HUES6 (cell line): ENCODE measurements around the gene TOMM20L.
"Not testable (repeated sequence)": the region's sequence is repeated elsewhere in the genome, so short reads cannot be mapped to it uniquely, and the experiment has no call there.

Experiments
- H3K27ac ChIP-seq: 2 replicates; pipeline ENCODE4 v1.7.0; 2013; ENCODE audit warnings: low read depth, mild to moderate bottlenecking, low read length, inconsistent platforms
- H3K27me3 ChIP-seq: 2 replicates; pipeline ENCODE4 v1.6.1; 2013; ENCODE audit warnings: low read length; ENCODE audit not compliant: control insufficient read depth, insufficient read depth
- H3K36me3 ChIP-seq: 2 replicates; pipeline ENCODE4 v1.6.1; 2013; ENCODE audit warnings: low read length; ENCODE audit not compliant: control insufficient read depth, insufficient read depth
- H3K4me1 ChIP-seq: 2 replicates; pipeline ENCODE4 v1.6.1; 2013; ENCODE audit warnings: low read length; ENCODE audit not compliant: control insufficient read depth, insufficient read depth
- H3K4me3 ChIP-seq: 2 replicates; pipeline ENCODE4 v1.5.1; 2013; ENCODE audit warnings: low read depth, low read length
- H3K9ac ChIP-seq: one replicate; pipeline ENCODE4 v1.6.1; 2013; ENCODE audit warnings: mild to moderate bottlenecking, low read length
- H3K9me3 ChIP-seq: 2 replicates; pipeline ENCODE4 v1.6.1; 2013; ENCODE audit warnings: low read depth, low read length; ENCODE audit not compliant: control insufficient read depth, insufficient read depth

The TOMM20L gene

GRCh38 chr14:58395812-58396788 lies at the start of gene TOMM20L:
Gene TOMM20L (plus strand): TSS chr14:58395930. CDS start chr14:58395958, 28 bp downstream.
- Histone ChIP-seq H3K36me3 (no peaks in the 10 kb centered on the region), H3K27me3 (peaks cover 19% of the 10 kb centered on the region), H3K27ac (no peak within 1 kb of the TSS), H3K9ac (peak within 1 kb of the TSS; percentile 89), H3K4me1 (peaks cover 10% of the 10 kb centered on the region; the same call in 1 of the 2 replicates), H3K9me3 (no peaks in the 10 kb centered on the region), H3K4me3 (peak within 1 kb of the TSS; percentile 64)

GRCh38 chr14:58353516-58354299 lies 42.0 kb upstream of the TOMM20L start:
- no peak overlapping the region for H3K4me3 ChIP-seq
- peaks cover 41% of the 10 kb centered on the region for H3K36me3 ChIP-seq
- no peaks in the 10 kb centered on the region for H3K27me3 ChIP-seq
- H3K9me3 ChIP-seq = no peaks in the 10 kb centered on the region
- H3K4me1 ChIP-seq = no peaks in the 10 kb centered on the region
- H3K27ac ChIP-seq = 0 out of 2 replicates have a peak overlapping the region, but pooled peaks have one; percentile 38
- H3K9ac ChIP-seq = no peak overlapping the region

GRCh38 chr14:58354808-58355207 lies 40.9 kb upstream of the TOMM20L start:
- Histone ChIP-seq H3K36me3 (peaks cover 41% of the 10 kb centered on the region), H3K27ac (no peak overlapping the region), H3K4me1 (no peaks in the 10 kb centered on the region), H3K4me3 (no peak overlapping the region), H3K27me3 (no peaks in the 10 kb centered on the region), H3K9ac (no peak overlapping the region), H3K9me3 (no peaks in the 10 kb centered on the region)

GRCh38 chr14:58356268-58356667 lies 39.5 kb upstream of the TOMM20L start:
- H3K4me1 ChIP-seq = no peaks in the 10 kb centered on the region
- H3K27ac ChIP-seq = no peak overlapping the region
- H3K9ac ChIP-seq = no peak overlapping the region
- no peaks in the 10 kb centered on the region for H3K27me3 ChIP-seq
- peaks cover 47% of the 10 kb centered on the region for H3K36me3 ChIP-seq
- H3K9me3 ChIP-seq = no peaks in the 10 kb centered on the region
- H3K4me3 ChIP-seq = no peak overlapping the region

GRCh38 chr14:58362272-58362671 lies 33.5 kb upstream of the TOMM20L start:
- H3K36me3 ChIP-seq = peaks cover 58% of the 10 kb centered on the region
- H3K4me1 ChIP-seq, H3K9me3 ChIP-seq, H3K9ac ChIP-seq, H3K27me3 ChIP-seq, H3K4me3 ChIP-seq, H3K27ac ChIP-seq: not testable (repeated sequence)

GRCh38 chr14:58362798-58363412 lies 32.8 kb upstream of the TOMM20L start:
- no peak overlapping the region for H3K4me3 ChIP-seq
- H3K4me1 ChIP-seq = no peaks in the 10 kb centered on the region
- no peak overlapping the region for H3K27ac ChIP-seq
- H3K9ac ChIP-seq = no peak overlapping the region
- no peaks in the 10 kb centered on the region for H3K9me3 ChIP-seq
- H3K27me3 ChIP-seq = no peaks in the 10 kb centered on the region
- H3K36me3 ChIP-seq = peaks cover 64% of the 10 kb centered on the region

- H3K36me3 ChIP-seq = peaks cover 66% of the 10 kb centered on the region
Observed at GRCh38 chr14:58364316-58364715, 31.4 kb upstream of the TOMM20L start.

GRCh38 chr14:58367296-58367695 lies 28.4 kb upstream of the TOMM20L start:
- no peaks in the 10 kb centered on the region for H3K4me1 ChIP-seq
- H3K4me3 ChIP-seq = no peak overlapping the region
- no peaks in the 10 kb centered on the region for H3K9me3 ChIP-seq
- H3K27me3 ChIP-seq = no peaks in the 10 kb centered on the region
- peaks cover 62% of the 10 kb centered on the region for H3K36me3 ChIP-seq
- H3K27ac ChIP-seq = no peak overlapping the region
- no peak overlapping the region for H3K9ac ChIP-seq

More at GRCh38 chr14:58364316-58364715, 31.4 kb upstream of the TOMM20L start:
- H3K4me3 ChIP-seq = no peak overlapping the region
- no peaks in the 10 kb centered on the region for H3K27me3 ChIP-seq
- H3K4me1 ChIP-seq = no peaks in the 10 kb centered on the region
- H3K9ac ChIP-seq = no peak overlapping the region
- H3K27ac ChIP-seq = no peak overlapping the region
- H3K9me3 ChIP-seq = no peaks in the 10 kb centered on the region

GRCh38 chr14:58368956-58369355 lies 26.8 kb upstream of the TOMM20L start:
- H3K36me3 ChIP-seq = peaks cover 60% of the 10 kb centered on the region
- H3K27me3 ChIP-seq = no peaks in the 10 kb centered on the region
- no peak overlapping the region for H3K9ac ChIP-seq
- H3K4me1 ChIP-seq = no peaks in the 10 kb centered on the region
- no peak overlapping the region for H3K4me3 ChIP-seq
- H3K27ac ChIP-seq = no peak overlapping the region
- no peaks in the 10 kb centered on the region for H3K9me3 ChIP-seq

- H3K36me3 ChIP-seq = peaks cover 19% of the 10 kb centered on the region
- no peak overlapping the region for H3K27ac ChIP-seq
- H3K9ac ChIP-seq = no peak overlapping the region
- H3K4me1 ChIP-seq = no peaks in the 10 kb centered on the region
- no peak overlapping the region for H3K4me3 ChIP-seq
- H3K9me3 ChIP-seq = no peaks in the 10 kb centered on the region
- no peaks in the 10 kb centered on the region for H3K27me3 ChIP-seq
Observed at GRCh38 chr14:58376791-58377190, 18.9 kb upstream of the TOMM20L start.
